Hepatocyte (in vitro differentiated cells): ENCODE data around the gene CADPS2. TPM values are rescaled to one million over a fixed set of nuclear protein-coding genes. Genes with fewer than 3 reads are reported as not detected.

Source experiments
- DNase-seq: peaks from one replicate; pipeline ENCODE4 v3.0.0-alpha.2; 2016; ENCODE audit warnings: low spot score
- H2AFZ ChIP-seq: fragments of 200-600 bp; sonication (generic); 2 replicates; pipeline ENCODE4 v1.6.0; 2016; ENCODE audit warnings: antibody characterized with exemption, mild to moderate bottlenecking
- H3K27ac ChIP-seq: fragments of 200-600 bp; sonication (generic); 2 replicates; pipeline ENCODE4 v1.5.1; 2016; ENCODE audit warnings: mild to moderate bottlenecking
- H3K27me3 ChIP-seq: fragments of 200-600 bp; sonication (generic); 2 replicates; pipeline ENCODE4 v1.6.1; 2016
- H3K36me3 ChIP-seq: fragments of 200-600 bp; sonication (generic); replicated peaks from 2 replicates; pipeline ENCODE4 v1.5.1; 2016; ENCODE audit warnings: low read depth; ENCODE audit not compliant: insufficient read depth
- H3K4me1 ChIP-seq: fragments of 200-600 bp; sonication (generic); 2 replicates; pipeline ENCODE4 v1.5.1; 2016; ENCODE audit warnings: mild to moderate bottlenecking, moderate library complexity; ENCODE audit not compliant: insufficient read depth
- H3K4me2 ChIP-seq: fragments of 200-600 bp; sonication (generic); 2 replicates; pipeline ENCODE4 v1.6.0; 2016
- H3K4me3 ChIP-seq: fragments of 200-600 bp; sonication (generic); 2 replicates; pipeline ENCODE4 v1.5.1; 2016; ENCODE audit warnings: mild to moderate bottlenecking
- H3K79me2 ChIP-seq: fragments of 200-600 bp; sonication (generic); 2 replicates; pipeline ENCODE4 v1.6.0; 2017; ENCODE audit warnings: mild to moderate bottlenecking
- H3K9me2 ChIP-seq: fragments of 200-600 bp; sonication (generic); replicated peaks from 2 replicates; pipeline ENCODE4 v1.6.0; 2017; ENCODE audit warnings: mild to moderate bottlenecking; ENCODE audit not compliant: insufficient read depth
- H3K9me3 ChIP-seq: fragments of 200-600 bp; sonication (generic); 2 replicates; pipeline ENCODE4 v1.5.1; 2016; ENCODE audit warnings: low read depth, mild to moderate bottlenecking
- H4K20me1 ChIP-seq: fragments of 200-600 bp; sonication (generic); 2 replicates; pipeline ENCODE4 v1.6.0; 2016; ENCODE audit warnings: mild to moderate bottlenecking; ENCODE audit not compliant: insufficient read depth, poor library complexity, severe bottlenecking
- CTCF ChIP-seq: fragments of 200-600 bp; sonication (generic); IDR thresholded peaks from 2 replicates; pipeline ENCODE4 v1.5.1; 2016; ENCODE audit warnings: antibody characterized with exemption, mild to moderate bottlenecking; ENCODE audit not compliant: poor library complexity
- EZH2 ChIP-seq: fragments of 200-600 bp; sonication (generic); IDR thresholded peaks from 2 replicates; pipeline ENCODE4 v1.6.1; 2016; ENCODE audit warnings: antibody characterized with exemption, mild to moderate bottlenecking, borderline replicate concordance
- EZH2phosphoT487 ChIP-seq: fragments of 200-600 bp; sonication (generic); IDR thresholded peaks from one replicate; pipeline ENCODE4 v1.6.1; 2018; ENCODE audit warnings: antibody characterized with exemption, mild to moderate bottlenecking, low read depth, moderate library complexity; ENCODE audit not compliant: unreplicated experiment, severe bottlenecking
- WGBS: methylation state at CpG from one replicate; pipeline ENCODE4 v1.1.6; 2016; ENCODE audit warnings: low lambda C conversion rate; ENCODE audit errors: missing lambda C conversion rate; 5-methylcytosine and 5-hydroxymethylcytosine counted together
- polyA plus RNA-seq: library from polyadenylated mRNA; unstranded; fragments of >200 nt; fragmentation: Nextera tagmentation; extraction: Ambion mirVana; gene quantifications from 2 replicates; pipeline ENCODE4 v1.2.1, GENCODE V29; 2016
- total RNA-seq: library from RNA; depleted of rRNA; stranded (reverse); fragments of >200 nt; gene quantifications from 2 replicates; pipeline ENCODE4 v1.2.3, GENCODE V29; 2014

CADPS2 gene
- total and polyA plus RNA-seq, 2 experiments from 2014 or later: 15.7 to 37.4 TPM

DNA sequence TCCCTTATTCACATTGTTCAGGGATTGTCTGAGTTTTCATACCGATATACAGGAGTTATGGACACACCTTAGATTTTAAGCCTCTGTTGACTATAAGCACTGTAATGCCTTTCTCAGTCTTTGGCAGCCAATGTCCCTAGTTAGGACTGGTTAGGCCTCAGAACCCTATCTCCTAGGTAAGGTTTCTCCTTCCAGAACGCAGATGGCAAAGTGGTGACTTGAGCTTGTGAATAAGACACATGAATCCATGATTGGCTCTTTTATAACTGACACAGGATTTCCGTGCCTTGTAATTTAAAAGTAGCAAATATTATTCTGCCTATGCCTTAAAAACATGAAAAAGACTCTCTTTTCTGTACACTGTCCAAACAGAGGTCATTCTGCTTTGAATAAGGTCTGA, 171.1 kb downstream of the CADPS2 start:
- TF ChIP-seq EZH2 (no peak), CTCF (no peak), EZH2phosphoT487 (no peak)
- Histone ChIP-seq H3K4me2 (no peak overlapping the region), H4K20me1 (no peaks in the 10 kb centered on the region), H3K9me3 (no peaks in the 10 kb centered on the region), H3K27me3 (no peaks in the 10 kb centered on the region), H3K36me3 (no peaks in the 10 kb centered on the region), H3K9me2 (no peaks in the 10 kb centered on the region), H2AFZ (no peak overlapping the region), H3K4me3 (no peak overlapping the region), H3K27ac (no peak overlapping the region), H3K4me1 (peaks cover 6% of the 10 kb centered on the region), H3K79me2 (peaks cover 5% of the 10 kb centered on the region)
- no peak for DNase-seq
- 94% methylated on average over 3 of the region's 3 CpGs for WGBS

GRCh38 chr7:122710916-122711315, 175.3 kb downstream of the CADPS2 start:
- H3K4me2 ChIP-seq: no peak overlapping the region
- H3K27ac ChIP-seq: no peak overlapping the region
- H3K79me2 ChIP-seq: peaks cover 5% of the 10 kb centered on the region
- H3K4me1 ChIP-seq: peaks cover 6% of the 10 kb centered on the region
- WGBS: 90% methylated on average over 1 of the region's 1 CpG
- no peaks in the 10 kb centered on the region for H3K9me3 ChIP-seq
- no peaks in the 10 kb centered on the region for H3K36me3 ChIP-seq
- no peaks in the 10 kb centered on the region for H3K9me2 ChIP-seq
- no peaks in the 10 kb centered on the region for H3K27me3 ChIP-seq
- no peak overlapping the region for H2AFZ ChIP-seq
- no peak overlapping the region for H3K4me3 ChIP-seq
- TF ChIP-seq EZH2: no peak
- TF ChIP-seq EZH2phosphoT487: no peak
- TF ChIP-seq CTCF: no peak
- no peak for DNase-seq
- H4K20me1 ChIP-seq: no peaks in the 10 kb centered on the region

GRCh38 chr7:122709930-122710646, 176.2 kb downstream of the CADPS2 start:
- Histone ChIP-seq H3K27ac (no peak overlapping the region), H4K20me1 (no peaks in the 10 kb centered on the region), H3K4me3 (no peak overlapping the region), H3K79me2 (peaks cover 5% of the 10 kb centered on the region), H3K9me2 (no peaks in the 10 kb centered on the region), H3K36me3 (no peaks in the 10 kb centered on the region), H3K4me1 (peaks cover 6% of the 10 kb centered on the region), H3K9me3 (no peaks in the 10 kb centered on the region), H2AFZ (no peak overlapping the region), H3K27me3 (no peaks in the 10 kb centered on the region), H3K4me2 (no peak overlapping the region)
- 92% methylated on average over 7 of the region's 7 CpGs for WGBS
- DNase-seq: no peak
- no peak for TF ChIP-seq EZH2

GRCh38 chr7:122706836-122707235, 179.4 kb downstream of the CADPS2 start:
- no peak overlapping the region for H3K4me3 ChIP-seq
- H3K4me1 ChIP-seq: no peaks in the 10 kb centered on the region
- H3K4me2 ChIP-seq: no peak overlapping the region
- 65% methylated on average over 2 of the region's 2 CpGs for WGBS
- no peak overlapping the region for H2AFZ ChIP-seq
- TF ChIP-seq CTCF (no peak), EZH2 (no peak), EZH2phosphoT487 (no peak)
- no peaks in the 10 kb centered on the region for H4K20me1 ChIP-seq
- no peaks in the 10 kb centered on the region for H3K27me3 ChIP-seq
- no peaks in the 10 kb centered on the region for H3K9me3 ChIP-seq
- no peak overlapping the region for H3K27ac ChIP-seq
- no peak for DNase-seq
- no peaks in the 10 kb centered on the region for H3K9me2 ChIP-seq
- no peaks in the 10 kb centered on the region for H3K36me3 ChIP-seq
- H3K79me2 ChIP-seq: peaks cover 4% of the 10 kb centered on the region
